SK-N-SH (cell line): ENCODE results near the gene PDE11A.

Source experiments
- CTCF ChIP-seq: fragments of 200-600 bp; sonication (generic); IDR thresholded peaks from 2 replicates; pipeline ENCODE4 v1.6.1; 2017; ENCODE audit warnings: antibody characterized with exemption, mild to moderate bottlenecking, moderate library complexity
- EP300 ChIP-seq, 2 experiments: IDR thresholded peaks; 2 replicates each; pipeline versions ENCODE4 v1.4.0 to v1.6.1; 2012; ENCODE audit warnings: borderline replicate concordance in 1 of 2, low read depth in 1 of 2, low read length in 1 of 2
- FOXM1 ChIP-seq: IDR thresholded peaks from 2 replicates; pipeline ENCODE4 v1.4.0; 2012; ENCODE audit warnings: low read depth, mild to moderate bottlenecking
- POLR2AphosphoS5 ChIP-seq: IDR thresholded peaks from 2 replicates; pipeline ENCODE4 v1.6.1; 2012; ENCODE audit warnings: low read depth, low read length
- TAF1 ChIP-seq: IDR thresholded peaks from 2 replicates; pipeline ENCODE4 v1.6.1; 2012; ENCODE audit warnings: low read depth, mild to moderate bottlenecking, low read length, moderate library complexity, borderline replicate concordance
- TCF12 ChIP-seq: IDR thresholded peaks from 2 replicates; pipeline ENCODE4 v1.4.0; 2012
- USF1 ChIP-seq: IDR thresholded peaks from 2 replicates; pipeline ENCODE4 v1.4.0; 2012; ENCODE audit warnings: low read depth, borderline replicate concordance
- YY1 ChIP-seq: IDR thresholded peaks from 2 replicates; pipeline ENCODE4 v1.4.0; 2012; ENCODE audit warnings: low read depth, mild to moderate bottlenecking

GRCh38 chr2:177942731-177943130 is 129.8 kb downstream of the PDE11A start:
- TF ChIP-seq POLR2AphosphoS5 = no peak
- TF ChIP-seq TCF12 = no peak
- TF ChIP-seq CTCF = no peak
- no peak for TF ChIP-seq TAF1
- TF ChIP-seq USF1 = no peak
- TF ChIP-seq YY1 = no peak
- no peak for TF ChIP-seq EP300 (IDR thresholded peaks at IDR 0.05; ENCODE audit: borderline replicate concordance in 1 of 2, low read depth in 1 of 2, low read length in 1 of 2)
- TF ChIP-seq FOXM1 = no peak
